Activated CD4-positive, alpha-beta T cell treated with anti-CD3 and anti-CD28 coated beads, Interleukin-2, amount 50 U/mL, for 4 hours (primary cell): ENCODE data around the gene SLC25A24.

Experiments used
- DNase-seq, 2 experiments: peaks; one replicate each; pipeline ENCODE4 v3.0.0-alpha.2; 2020

The SLC25A24 gene

DNA sequence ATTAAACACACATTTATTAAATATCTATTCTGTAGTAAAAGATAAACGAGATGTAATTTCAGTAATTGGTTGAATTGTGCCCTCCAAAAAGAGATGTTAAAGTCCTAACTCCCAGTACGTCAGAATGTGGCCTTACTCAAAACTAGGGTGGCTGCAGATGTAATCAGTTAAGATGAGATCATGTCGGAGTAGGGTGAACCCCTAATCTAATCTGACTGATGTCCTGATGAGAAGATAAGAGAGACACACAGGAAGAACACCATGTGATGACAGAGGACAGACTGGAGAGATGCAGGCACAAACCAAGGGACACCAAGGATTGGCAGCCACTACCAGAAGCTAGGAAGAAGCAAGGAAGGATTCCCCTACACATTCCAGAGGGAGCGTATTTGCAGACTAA, 104.1 kb downstream of the SLC25A24 start:
- DNase-seq: no peak

DNA sequence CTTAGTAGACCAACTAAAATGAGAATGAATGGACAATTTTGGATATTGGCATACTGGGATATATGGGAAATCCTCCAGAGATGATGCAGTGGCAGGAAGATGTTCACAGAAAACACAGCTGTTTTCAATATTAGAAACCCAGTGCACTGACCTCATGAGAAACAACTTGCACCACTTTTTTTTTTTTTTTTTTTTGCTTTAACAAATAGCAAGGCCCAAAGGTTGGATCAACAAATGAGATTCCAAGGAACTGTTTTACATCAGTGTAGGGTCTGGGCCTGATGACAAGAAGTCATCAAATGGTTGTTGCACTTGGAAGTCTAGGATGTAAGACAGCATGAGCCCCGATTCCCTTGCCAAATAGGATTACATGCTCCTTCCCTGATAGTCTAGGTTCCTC, 110.7 kb downstream of the SLC25A24 start:
- DNase-seq: no peak

DNA sequence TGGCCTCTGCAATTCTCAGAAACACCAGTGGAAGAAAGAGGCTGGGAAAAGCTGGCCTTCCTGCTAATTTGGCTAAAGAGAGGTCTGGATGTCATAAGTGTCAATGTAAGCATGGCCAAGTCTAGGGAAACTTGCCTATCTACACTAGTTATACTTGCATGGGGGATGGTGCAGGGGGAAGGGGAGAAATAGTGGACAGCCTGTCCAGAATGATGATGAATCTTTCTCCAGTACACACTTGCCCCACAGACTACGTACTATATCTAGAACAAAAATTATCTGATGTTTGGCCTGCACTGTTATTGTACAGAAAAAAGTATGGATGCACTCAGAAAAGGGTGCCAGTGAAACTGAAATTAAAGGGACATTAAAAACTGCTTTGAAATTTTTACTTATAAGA, 114.5 kb downstream of the SLC25A24 start:
- no peak for DNase-seq

DNA sequence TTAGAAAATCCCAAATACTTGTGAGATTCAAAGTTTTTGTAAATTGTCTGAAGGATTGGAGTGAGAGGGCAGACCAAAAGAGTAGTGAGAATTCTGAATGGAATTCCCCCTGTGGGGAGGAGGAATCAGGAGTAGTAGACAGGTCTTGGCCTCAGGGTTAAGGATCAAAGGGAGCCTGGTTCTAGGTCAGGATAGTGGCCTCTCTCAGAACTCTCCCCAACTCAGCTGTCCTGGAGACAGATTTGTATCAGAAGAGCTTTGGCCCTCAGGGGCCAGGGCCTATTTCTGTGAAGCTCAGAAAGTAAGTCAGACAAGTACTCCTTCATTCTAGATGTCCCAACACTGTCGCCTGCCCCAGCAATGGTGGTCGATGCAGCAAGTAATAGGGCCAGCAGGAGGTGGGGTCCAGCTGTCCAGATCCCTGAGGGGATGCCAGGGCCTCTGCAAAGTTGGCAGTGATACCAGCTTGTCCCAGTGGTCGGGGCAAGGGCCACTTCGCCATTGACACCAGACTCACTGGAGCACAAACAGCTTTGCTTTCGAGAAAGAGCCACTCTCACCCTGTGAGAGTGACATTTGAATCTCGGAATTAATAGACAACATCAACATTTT, 115.2 kb downstream of the SLC25A24 start:
- no peak for DNase-seq
